Mesenteric fat pad (tissue), 1 donor: ENCODE data around the gene CLEC16A. TPM values are rescaled to one million over a fixed set of nuclear protein-coding genes. Genes with fewer than 3 reads are reported as not detected.

Source experiments
- DNase-seq: peaks from one replicate; pipeline ENCODE4 v3.0.0-alpha.2; 2020; ENCODE audit warnings: low spot score
- total RNA-seq: library from RNA; stranded (reverse); fragmentation: NEBNext Ultra II Directional; extraction: Animal tissue kit (Norgen Biotek cat#: 25700); gene quantifications from one replicate; pipeline ENCODE4 v1.2.1, GENCODE V29; 2021
- donor health status: DM: yes; HTN: yes; CAD: no.

CLEC16A gene
- total RNA-seq, 1 donor from 2014 or later: 27.5 TPM

DNA sequence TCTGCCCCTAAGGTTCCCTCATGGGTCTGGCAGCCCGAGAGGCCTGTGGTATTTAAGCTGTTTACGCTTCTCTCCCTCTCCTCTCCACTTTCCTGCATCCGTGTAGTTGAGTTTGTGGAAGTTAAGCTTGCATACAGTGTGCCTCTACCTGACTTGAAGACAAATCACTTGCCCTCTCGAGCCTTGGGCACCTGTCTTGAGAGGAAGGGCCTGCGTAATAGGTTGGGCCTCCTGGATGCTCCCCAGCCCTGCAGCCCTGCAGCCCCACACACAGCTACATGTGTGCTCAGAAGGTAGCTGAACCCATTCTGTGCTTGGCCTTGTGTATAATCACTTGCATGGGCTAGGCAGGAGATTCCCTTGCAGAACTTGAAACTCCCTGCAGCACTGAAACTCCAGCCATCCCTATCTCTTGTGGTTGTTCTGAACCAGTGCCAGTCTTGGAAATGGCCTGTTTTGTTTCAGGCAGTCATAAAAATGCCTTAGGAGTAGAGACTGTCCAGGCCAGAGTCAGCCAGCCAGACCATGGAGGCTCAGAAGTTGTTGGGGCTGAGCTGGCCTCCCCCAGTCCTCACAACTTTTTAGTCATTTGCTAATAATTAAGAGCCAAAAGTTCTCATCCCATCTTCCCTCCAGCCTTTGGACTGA is 134.6 kb downstream of the CLEC16A start:
- DNase-seq: no peak

DNA sequence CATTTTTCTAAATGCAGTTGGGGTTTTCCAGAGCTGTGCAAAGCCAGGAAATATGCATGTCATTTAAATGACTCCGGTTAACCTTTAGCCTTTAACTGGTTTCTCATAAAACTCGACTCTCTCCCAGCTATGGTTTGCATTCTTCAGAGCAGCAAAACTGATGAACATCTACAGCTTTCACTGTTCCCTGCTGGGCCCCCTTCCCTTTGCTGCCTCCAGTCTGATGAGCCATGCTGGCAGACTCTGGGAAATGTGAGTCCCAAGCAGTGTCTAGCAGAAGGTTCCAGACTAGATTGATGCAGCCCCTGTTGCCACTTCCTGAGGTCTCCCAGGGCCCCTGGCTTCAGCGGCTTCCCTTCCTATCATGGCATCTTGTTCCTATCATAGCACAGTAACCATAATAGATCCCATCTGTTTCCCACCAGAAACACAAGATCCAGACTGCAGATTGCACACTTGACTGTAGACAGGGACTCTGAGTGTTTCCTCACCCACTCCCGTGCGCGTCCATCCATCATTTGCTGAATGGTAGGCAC is 135.4 kb downstream of the CLEC16A start:
- no peak for DNase-seq

DNA sequence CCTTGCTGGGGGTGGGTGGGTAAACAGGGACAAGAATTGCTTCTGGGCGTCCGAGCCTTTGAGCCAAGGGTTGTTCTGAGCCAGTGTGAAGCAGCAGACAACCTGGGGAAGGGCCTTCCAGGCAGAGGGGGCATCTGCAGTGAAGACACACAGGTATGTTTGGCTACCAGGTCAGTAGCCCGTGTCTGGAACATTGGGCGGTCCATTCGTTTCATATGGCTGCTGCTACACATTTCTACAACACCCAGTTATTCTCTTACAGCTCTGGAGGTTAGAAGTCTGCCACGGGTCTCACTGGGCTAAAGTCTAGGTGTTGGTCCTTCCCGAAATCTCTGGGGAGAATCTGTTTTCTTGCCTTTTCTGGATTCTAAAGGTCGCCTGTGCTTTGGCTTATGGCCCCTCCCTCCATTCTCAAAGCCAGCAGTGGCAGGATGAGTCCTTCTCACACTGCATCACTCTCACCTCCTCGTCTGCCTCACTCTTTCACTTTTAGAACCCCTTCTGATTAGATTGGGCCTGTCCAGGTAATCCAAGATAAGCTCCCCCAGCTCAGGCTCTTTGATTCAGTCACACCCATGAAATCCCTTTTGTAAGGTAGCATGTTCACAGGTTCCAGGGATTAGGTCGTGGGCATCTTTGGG is 136.1 kb downstream of the CLEC16A start:
- DNase-seq: no peak

DNA sequence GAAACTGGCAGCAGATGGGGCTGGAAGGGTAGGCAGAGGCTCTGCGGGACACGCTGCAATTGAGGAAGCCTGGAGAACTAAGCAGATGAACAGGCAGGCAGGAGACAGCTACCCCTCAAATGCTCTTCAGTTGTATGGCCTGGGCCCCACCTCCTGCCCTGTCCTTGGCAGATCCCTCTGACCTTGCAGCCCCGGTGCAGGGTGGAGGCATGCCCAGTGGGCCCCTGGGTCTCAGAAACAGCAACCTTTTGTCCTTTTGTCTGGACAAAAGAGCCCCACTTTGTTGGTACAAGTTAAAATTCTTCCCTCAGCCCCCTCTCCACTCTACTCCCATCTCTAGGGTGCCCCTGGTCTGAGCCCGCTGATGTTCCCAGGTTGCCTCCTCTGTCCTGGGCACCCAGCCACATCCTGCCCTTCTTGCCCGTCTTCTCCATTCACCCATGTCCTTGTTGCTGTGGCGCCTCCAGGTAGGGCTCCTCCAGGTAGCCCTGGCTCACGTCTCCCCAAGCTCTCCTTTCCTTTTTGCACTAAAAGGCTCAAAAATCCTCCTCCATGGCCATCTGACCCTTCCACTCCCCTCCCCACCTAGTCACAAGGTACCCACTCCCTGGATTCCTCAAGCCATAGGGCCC is 136.8 kb downstream of the CLEC16A start:
- no peak for DNase-seq

DNA sequence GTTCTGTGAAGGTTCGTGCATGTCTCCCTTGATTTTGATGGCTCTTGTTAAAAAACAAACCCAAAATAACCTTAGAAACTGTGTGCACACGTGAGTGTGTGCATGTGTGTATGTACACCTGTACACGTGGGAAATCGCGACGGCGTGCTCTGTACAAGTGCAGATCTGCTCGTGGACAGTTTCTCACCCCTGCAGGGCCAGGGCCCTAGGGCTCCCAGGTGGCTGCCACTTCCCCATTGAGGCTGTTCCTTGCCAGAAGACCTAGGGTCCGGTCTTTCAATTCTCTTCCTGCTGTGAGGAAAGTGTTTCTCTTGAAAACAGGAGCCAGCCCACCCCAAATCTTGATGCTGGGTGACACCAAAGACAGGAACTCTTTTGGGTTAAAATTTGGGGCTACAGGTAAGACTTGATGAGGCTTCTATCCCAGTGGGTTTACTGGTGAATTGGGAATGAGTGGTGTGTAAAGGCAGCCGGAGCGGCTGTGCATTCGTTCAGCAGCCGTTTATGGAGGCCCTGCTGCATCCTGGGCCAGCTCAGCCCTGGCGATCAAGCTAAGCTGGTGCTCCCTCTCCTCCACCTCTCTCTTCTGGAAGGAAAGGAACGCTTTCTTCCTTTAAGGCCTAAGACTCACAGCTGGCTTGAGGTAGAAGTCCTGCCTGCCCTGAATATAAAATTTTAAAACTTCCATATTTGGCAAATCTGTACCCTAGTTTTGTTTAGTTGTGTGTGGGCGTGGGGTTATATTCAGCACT is 137.9 kb downstream of the CLEC16A start:
- no peak for DNase-seq

DNA sequence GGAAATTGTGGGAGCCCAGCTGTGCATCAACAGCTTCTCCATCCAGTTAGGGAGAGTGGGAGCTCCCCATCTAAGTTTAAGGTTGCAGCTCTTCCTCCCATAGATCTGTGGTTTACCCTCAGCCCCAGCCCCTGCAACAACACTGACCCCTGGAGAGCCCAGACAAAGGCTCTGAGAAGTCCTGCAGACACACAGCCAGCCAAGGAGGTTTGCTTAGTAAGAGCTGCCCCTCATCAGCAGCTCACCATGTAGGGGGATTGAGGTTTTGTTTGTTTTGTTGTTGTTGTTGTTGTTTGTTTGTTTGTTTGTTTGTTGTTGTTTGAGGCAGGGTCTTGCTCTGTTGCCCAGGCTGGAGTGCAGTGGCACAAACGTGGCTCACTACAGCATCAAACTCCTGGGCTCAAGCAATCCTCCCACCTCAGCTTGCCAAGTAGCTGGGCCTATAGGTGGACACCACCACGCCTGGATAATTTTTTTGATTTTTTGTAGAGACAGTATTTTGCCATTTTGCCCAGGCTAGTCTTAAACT is 138.6 kb downstream of the CLEC16A start:
- DNase-seq: no peak

DNA sequence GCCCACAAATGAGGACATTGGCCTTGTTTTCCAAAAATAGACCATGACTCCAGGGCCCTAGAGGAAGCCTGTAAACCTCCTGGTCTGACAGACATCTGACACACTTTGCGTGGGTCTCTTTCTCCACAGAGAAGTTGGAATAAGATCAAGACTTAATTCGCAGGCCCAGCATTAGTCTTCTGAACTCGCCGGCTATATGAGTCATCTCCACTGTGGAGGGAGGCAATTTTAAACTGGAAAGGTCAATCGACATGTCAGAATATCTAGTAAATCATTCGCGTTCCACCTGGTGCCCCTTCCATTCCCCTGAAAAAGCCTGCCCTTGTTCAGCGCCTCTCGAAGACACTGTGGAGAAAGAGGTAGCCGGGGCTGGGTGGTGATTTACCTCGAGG is 140.1 kb downstream of the CLEC16A start:
- no peak for DNase-seq

DNA sequence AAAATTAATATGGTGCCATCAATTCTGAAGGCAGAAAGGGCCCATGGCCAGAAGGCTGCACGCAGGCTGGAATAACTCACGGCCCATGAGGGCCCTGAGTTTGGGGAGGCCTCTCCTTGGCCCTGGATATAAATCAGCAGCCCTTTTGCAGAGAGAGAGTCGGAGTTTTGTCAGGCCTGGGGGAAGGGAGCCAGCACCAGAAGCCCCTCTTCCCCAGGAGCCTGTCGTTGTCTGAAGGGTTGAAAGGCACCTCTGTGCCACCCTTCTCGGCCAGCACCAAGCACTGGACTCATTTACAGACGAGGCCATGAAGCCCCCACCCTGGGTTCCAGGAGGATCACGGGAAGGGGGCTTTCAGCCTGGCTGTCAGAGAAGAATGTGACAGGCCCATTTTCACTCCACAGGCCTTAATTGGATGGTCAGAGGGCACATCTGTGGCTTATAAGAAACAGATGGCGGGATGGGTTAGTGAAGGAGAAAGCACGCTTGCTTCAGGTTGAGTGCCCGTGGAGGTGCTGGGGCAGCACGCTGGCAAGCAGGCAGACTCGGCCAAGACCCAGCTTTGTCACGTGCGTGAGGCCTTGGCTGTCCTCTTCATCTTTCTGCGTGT is 140.6 kb downstream of the CLEC16A start:
- no peak for DNase-seq

GRCh38 chr16:11085916-11086315 is 141.6 kb downstream of the CLEC16A start:
- DNase-seq: no peak

GRCh38 chr16:11087691-11088073 is 143.3 kb downstream of the CLEC16A start:
- DNase-seq: no peak

- DNase-seq: no peak
Observed at GRCh38 chr16:11088074-11088730, 143.8 kb downstream of the CLEC16A start.

DNA sequence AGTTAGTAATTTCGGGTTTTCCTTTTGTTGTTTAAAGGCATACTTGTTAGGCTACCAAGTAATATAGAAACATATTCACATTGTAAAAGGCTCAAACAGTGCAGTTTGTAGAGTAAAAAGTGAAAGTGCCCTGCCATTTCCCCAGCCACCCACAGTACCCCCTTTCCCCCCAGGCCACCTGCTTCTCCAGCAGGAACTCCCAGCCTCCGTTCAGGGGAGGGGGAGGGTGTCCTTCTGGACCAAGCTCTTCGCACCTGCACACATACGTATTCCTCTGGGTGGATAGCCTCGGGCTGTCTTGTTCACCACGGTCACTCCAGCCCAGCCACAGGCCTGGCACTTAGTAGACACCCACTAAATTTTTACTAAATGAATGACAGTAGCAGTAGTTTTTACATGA is 144.5 kb downstream of the CLEC16A start:
- DNase-seq: no peak

- no peak for DNase-seq
Observed at GRCh38 chr16:11089504-11090124, 145.2 kb downstream of the CLEC16A start.

DNA sequence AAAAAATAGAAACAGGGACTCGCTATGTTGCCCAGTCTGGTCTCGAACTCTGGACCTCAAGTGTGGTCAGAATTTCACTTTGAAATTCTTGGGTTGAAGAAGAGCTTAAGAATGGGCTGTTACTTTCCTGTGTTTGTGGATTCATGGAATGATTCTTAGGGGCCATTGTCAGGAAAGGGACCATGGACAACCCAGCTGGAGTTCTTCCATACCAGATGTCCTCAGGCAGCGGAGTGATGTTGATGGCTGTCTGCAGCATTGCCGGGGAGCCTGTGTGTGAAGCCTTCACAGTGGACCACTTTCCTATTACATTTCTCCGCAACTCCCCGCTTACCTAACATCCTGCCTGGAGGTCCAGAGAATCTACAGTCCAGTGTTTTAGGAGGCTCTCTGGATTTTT is 145.9 kb downstream of the CLEC16A start:
- no peak for DNase-seq

DNA sequence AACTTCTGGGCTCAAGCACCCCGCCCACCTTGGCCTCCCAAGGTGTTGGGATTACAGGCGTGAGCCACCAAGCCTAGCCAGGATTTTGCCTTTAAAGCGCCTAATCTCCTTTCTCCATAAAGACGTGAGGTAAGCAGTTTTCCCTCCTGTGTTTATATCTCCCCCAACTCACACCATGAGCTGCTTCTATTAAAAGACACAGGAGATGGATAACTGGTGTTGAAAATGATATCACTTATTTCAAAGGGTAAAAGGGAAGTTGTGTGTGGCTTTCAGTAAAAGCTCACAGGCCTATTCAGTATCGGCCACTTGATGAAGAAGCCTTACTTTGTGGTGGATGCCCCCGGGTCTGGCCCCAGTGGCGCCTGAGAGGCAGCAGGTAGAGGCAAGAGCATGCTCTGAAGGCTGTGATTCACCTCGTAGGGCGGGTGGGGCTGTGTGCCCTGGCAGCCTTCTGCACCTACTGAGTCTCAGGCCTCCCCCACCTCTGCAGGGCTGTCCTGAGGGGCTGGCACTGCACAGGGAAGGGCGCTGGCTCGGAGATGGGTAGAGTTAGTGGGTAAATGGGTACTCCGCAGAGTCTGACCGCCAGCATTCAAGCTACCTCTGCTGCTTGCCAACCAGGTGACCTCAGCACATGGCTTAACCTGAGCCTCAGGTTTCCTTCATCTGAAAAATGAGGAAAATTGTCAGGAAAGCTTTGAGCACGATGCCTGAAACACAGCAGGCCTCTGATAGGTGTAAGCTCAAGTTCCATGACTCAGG is 146.8 kb downstream of the CLEC16A start:
- DNase-seq: no peak

DNA sequence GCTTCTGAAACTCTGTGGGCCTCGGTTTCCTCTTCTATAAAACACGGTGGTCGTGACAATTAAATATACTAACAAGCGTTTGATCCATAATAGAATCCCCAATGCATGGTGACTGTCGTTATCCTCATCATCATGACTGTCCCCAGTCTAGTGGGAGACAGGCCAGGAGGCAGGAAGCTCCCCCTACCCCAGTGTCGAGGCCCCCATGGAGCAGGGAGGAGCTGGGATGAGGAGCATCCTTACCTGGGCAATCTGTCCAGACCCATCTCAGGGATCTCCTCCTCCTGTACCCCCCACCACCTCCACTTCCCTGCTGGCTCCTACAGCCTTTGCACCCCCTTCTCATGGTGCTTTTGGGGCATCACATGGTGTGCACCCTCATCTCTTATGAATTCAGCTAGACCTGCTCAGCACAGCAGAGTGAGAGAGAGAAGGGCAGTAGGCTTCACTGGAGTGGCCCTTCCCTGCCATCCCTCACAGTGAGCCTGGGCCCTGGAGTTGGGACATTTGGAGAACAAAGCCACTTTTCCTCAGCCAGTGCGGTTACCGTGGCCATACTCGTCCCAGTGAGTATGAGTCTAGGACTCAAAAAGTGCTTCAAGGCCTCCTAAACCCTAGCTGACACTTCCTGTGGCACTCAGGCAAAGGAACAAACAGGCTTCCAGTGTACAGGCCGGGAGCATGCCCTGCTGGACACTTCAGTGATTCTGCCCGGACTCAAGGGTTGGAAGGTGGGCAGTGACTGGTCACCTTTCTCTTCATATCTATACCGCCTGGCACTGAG is 148.6 kb downstream of the CLEC16A start:
- no peak for DNase-seq

DNA sequence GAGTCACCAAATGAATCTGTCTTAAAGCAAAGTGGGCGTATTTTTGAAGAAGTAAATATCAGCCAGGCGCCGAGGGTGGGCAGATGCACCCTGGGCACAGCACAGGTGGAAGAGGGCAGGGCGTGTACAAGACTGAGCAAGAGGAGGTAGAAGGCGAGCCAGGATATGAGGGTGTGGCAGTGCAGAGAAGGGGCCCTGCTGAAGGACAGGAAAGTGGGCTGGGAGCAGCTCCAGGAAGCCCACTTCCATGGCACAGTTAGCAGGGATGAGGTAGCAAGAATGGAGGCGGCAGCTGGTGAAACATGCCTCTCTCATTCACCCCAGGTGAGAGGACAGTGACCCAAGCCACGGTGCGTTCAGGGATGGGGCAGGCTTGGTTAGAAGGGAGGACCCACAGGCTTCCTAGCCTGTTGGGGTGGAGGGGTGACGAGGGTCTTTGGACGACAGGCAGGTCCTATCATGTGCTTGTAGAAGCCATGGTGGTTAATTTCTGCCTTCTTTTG is 149.3 kb downstream of the CLEC16A start:
- DNase-seq: no peak
